Amygdala (tissue), 56 donors: ENCODE data around the gene ZNF280B.
A peak's percentile ranks its signal among the peaks of the same experiment; 100 is the strongest.
"Not testable (repeated sequence)": the region's sequence is repeated elsewhere in the genome, so short reads cannot be mapped to it uniquely, and the experiment has no call there.

Source experiments
- DNase-seq, 56 donors: peaks; one replicate each; lab custom pipeline; 2025; lab: John Stamatoyannopoulos, UW

The ZNF280B gene

GRCh38 chr22:22465782-22466181 lies 42.8 kb downstream of the ZNF280B start:
- no peak for DNase-seq

- no peak for DNase-seq
Observed at GRCh38 chr22:22465094-22465602, 43.4 kb downstream of the ZNF280B start.

- no peak for DNase-seq
Observed at GRCh38 chr22:22464541-22465054, 43.9 kb downstream of the ZNF280B start.

- peak in 30 of 56 donors; percentile 1 to 78 (median 12) for DNase-seq
Observed at GRCh38 chr22:22463855-22464540, 44.5 kb downstream of the ZNF280B start.

- no peak for DNase-seq
Observed at GRCh38 chr22:22462813-22463567, 45.6 kb downstream of the ZNF280B start.

GRCh38 chr22:22461583-22461982 lies 47.0 kb downstream of the ZNF280B start:
- DNase-seq: no peak

GRCh38 chr22:22461111-22461510 lies 47.4 kb downstream of the ZNF280B start:
- no peak for DNase-seq

- DNase-seq: no peak
Observed at GRCh38 chr22:22460635-22461034, 47.9 kb downstream of the ZNF280B start.

- no peak for DNase-seq
Observed at GRCh38 chr22:22460060-22460459, 48.5 kb downstream of the ZNF280B start.

GRCh38 chr22:22458896-22459588 lies 49.5 kb downstream of the ZNF280B start:
- DNase-seq: no peak

GRCh38 chr22:22458387-22458786 lies 50.2 kb downstream of the ZNF280B start:
- DNase-seq: no peak

GRCh38 chr22:22454997-22455396 lies 53.5 kb downstream of the ZNF280B start:
- no peak for DNase-seq

GRCh38 chr22:22452996-22453686 lies 55.4 kb downstream of the ZNF280B start:
- DNase-seq: no peak

GRCh38 chr22:22452211-22452610 lies 56.3 kb downstream of the ZNF280B start:
- DNase-seq: no peak

GRCh38 chr22:22450343-22450839 lies 58.2 kb downstream of the ZNF280B start:
- DNase-seq: peak in 10 of 56 donors; percentile 3 to 41 (median 12)

- no peak for DNase-seq
Observed at GRCh38 chr22:22449819-22450218, 58.7 kb downstream of the ZNF280B start.

- DNase-seq: no peak
Observed at GRCh38 chr22:22446517-22446916, 62.0 kb downstream of the ZNF280B start.

GRCh38 chr22:22444007-22444589 lies 64.4 kb downstream of the ZNF280B start:
- not testable (repeated sequence) for DNase-seq

GRCh38 chr22:22442928-22443709 lies 65.4 kb downstream of the ZNF280B start:
- DNase-seq: no peak
